Fibroblast of lung (primary cell): ENCODE results near the gene FKTN.
A peak's percentile ranks its signal among the peaks of the same experiment; 100 is the strongest.

Experiments used
- CTCF ChIP-seq, 2 donors: IDR thresholded peaks in 1 of 2; conservative IDR thresholded peaks in 1 of 2; 1 replicate in 1 of 2; 2 replicates in 1 of 2; pipeline ENCODE4 v1.5.1; 2011 to 2012; ENCODE audit warnings: low read length in 2 of 2, control low read depth in 1 of 2, inconsistent platforms in 1 of 2, low read depth in 1 of 2, mild to moderate bottlenecking in 1 of 2
- EZH2 ChIP-seq: IDR thresholded peaks from 2 replicates; pipeline ENCODE4 v1.5.1; 2012; ENCODE audit warnings: low read length, control low read depth, mild to moderate bottlenecking; ENCODE audit errors: missing control alignments

- peak in 1 of 2 donors; percentile 12 for TF ChIP-seq CTCF (conservative IDR thresholded peaks at IDR 0.05 in 1 of 2, IDR thresholded peaks at IDR 0.05 in 1 of 2; ENCODE audit: low read depth in 1 of 2, low read length in 2 of 2)
- no peak for TF ChIP-seq EZH2
Measured at GRCh38 chr9:105539452-105539851, 18.5 kb upstream of the FKTN start.
